D721Med (cell line): Measurements from ENCODE around the gene C11orf91.
"Not testable (repeated sequence)": the region's sequence is repeated elsewhere in the genome, so short reads cannot be mapped to it uniquely, and the experiment has no call there.

Experiments used
- DNase-seq: peaks from one replicate; pipeline ENCODE4 v3.0.0; 2011; ENCODE audit warnings: low spot score; ENCODE audit not compliant: insufficient read length
- FAIRE-seq: peaks from 2 replicates; lab custom pipeline; 2011; peaks lifted over from hg19 to GRCh38; lab: Jason Lieb, UNC
- TF ChIP-seq, protein P1 (sequence below): IDR thresholded peaks from 2 replicates; pipeline ENCODE4 v1.5.1; 2012; ENCODE audit warnings: mild to moderate bottlenecking, control low read depth; ENCODE audit not compliant: insufficient read depth; ENCODE audit errors: missing control alignments

The C11orf91 gene

DNA sequence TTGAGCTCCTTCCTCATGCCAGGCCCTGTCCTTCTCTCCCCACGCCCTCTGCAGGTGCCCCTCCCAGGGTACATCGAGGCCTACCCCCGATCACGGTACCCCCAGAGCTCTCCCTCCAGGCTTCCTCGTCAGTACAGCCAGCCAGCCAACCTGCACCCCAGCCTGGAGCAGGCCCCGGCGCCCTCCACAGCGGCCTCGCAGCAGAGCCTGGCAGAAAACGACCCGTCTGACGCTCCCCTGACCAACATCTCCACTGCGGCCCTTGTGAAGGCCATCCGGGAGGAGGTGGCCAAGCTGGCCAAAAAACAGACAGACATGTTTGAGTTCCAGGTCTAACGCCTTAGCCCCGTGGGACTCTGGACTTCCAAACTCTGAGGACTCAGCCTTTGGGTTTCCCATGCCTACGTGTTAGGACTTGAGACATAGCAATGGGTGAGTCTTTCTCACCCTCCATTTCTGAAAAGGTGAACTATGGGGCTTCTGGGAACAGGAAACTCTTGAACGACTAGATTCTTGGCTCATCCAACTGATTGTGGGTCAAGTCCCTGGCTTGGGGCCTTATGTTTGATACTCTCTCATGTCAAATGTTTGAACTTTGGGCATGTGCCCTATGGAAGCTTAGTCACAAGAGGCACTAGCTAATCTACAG, 32.7 kb downstream of the C11orf91 start:
- TF ChIP-seq, protein P1, sequence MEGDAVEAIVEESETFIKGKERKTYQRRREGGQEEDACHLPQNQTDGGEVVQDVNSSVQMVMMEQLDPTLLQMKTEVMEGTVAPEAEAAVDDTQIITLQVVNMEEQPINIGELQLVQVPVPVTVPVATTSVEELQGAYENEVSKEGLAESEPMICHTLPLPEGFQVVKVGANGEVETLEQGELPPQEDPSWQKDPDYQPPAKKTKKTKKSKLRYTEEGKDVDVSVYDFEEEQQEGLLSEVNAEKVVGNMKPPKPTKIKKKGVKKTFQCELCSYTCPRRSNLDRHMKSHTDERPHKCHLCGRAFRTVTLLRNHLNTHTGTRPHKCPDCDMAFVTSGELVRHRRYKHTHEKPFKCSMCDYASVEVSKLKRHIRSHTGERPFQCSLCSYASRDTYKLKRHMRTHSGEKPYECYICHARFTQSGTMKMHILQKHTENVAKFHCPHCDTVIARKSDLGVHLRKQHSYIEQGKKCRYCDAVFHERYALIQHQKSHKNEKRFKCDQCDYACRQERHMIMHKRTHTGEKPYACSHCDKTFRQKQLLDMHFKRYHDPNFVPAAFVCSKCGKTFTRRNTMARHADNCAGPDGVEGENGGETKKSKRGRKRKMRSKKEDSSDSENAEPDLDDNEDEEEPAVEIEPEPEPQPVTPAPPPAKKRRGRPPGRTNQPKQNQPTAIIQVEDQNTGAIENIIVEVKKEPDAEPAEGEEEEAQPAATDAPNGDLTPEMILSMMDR = no peak
- DNase-seq = no peak
- no peak for FAIRE-seq

DNA sequence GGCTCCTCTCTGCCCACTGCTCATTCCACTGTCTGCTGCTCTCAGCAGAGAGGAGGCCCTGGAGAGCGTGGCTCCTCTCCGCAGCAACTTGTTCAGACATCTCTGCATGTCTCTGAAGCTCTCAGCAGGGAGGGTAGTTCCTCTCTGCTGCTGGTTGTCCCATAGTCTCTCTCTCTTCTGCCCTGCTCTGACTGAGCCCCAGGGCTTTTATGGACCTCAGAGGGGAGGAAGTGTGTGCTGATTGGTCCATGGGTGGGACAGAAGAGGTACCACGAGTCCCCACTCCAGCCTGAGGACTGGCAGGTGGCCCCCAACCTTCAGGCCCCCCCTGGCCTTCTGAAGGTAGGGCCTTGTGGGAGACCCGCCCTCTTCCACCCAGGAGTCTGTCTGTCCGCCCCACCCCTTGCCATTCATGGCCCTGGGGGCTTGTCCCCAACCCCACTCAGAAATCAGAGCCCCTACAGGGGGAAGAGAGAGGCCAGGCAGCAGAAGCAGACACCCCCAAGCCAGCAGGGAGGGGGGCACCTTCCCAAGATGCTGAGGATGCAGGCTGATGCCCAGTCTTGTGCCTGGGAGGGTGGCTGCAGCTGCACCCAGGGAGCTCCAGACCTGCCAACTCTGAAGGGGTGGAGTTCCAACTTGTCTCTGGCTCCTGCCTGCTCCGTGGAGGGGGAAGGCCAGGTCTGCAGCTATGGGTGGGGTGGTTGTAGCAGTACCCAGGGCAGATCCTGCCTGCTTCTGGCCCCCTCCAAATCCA, 35.1 kb downstream of the C11orf91 start:
- TF ChIP-seq, protein P1 = no peak
- FAIRE-seq (no peak), DNase-seq (no peak)

DNA sequence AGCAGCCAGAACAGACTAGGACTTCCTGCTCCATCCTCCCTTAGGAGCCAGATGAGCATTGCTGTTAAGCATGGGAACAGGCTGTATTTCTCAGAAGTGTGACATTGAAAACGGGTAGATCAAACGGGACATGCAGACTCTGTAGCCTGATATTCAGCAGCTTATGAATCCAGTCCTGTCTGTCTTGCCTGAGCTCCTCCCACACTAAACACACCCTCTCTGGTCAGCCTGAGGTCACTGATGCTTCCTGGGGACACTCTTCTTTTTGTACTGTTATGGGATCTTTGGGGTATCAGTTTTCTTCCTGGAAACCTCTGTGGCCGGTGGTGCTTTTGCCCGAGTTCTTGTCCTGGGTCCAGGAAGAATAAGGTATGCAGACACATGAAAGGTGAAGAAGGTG, 35.8 kb downstream of the C11orf91 start:
- FAIRE-seq (no peak), DNase-seq (no peak)
- TF ChIP-seq, protein P1 = no peak

DNA sequence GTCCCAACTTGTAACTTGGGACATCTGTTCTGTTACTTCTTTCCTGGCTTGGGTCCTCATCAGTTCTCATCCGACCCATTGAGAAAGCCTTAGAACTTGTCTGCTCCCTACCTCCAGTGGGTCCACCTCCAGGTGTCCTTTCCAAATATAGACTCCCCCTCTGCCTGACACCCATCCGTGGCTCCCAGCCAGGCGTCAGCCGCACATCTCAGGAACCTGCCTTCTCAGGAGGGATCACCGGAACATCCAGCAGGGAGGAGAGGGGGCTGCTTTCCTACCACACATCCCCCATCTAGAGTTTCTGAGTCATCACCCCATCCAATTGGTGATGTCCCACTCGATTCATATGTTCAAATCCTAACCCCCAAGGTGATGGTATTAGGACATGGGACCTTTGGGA, 36.5 kb downstream of the C11orf91 start:
- FAIRE-seq (no peak), DNase-seq (no peak)
- TF ChIP-seq, protein P1 = no peak

DNA sequence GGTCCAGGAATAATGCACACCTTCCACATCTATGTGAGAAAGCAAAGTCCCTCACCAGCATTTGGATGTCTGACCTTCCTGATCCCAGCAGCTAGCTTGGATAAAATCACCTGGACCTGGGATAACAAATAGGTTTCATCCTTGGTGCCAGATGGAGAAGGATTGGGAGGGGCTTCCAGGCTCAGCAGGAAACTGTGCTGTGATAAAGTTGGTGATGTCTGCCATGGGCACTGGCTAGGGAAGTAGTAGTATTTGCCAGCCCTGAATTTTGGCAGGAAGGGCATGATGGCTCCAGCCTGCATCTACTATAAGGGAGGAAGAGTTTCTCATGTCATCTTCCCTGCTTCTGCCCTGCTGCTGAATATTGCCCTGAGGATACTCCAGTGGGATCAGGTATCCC, 37.5 kb downstream of the C11orf91 start:
- TF ChIP-seq, protein P1 = no peak
- DNase-seq = no peak
- no peak for FAIRE-seq

DNA sequence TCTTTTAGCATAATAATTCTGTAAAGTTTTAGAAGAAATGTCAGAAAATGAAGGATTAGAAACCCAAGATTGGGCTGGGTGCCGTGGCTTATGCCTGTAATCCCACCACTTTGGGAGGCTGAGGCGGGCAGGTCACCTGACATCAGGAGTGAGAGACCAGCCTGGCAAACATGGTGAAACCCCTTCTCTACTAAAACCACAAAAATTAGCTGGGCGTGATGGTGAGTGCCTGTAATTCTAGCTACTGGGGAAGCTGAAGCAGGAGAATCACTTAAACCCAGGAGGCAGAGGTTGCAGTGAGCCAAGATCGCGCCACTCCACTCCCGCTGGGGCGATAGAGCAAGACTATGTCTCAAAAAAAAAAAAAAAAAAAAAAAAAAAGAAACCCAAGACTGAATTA, 39.1 kb downstream of the C11orf91 start:
- FAIRE-seq, DNase-seq: not testable (repeated sequence)

DNA sequence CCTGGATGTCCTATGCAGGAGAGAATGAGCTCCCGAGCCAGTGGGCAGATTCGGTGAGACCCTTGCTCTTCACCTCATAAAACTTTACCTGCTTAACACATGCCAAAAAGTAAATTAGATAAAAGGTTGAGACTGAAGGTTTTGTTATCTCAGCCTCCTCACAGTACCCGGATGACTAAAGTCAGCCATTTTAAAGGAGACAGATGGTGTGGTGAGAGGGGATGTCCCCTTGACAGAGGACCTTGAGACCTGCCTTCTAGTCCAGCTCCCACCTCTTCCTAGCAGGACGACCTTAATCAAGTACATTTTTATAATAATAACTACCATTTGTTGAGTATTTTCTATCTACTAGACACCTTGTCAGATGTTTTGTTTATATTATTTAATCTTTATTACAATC, 39.7 kb downstream of the C11orf91 start:
- FAIRE-seq = no peak
- TF ChIP-seq, protein P1 = no peak
- DNase-seq = no peak
